HFFc6 (cell line): Measurements from ENCODE around the gene DOCK6. TPM values are rescaled to one million over a fixed set of nuclear protein-coding genes. Genes with fewer than 3 reads are reported as not detected.
"Not testable (repeated sequence)": the region's sequence is repeated elsewhere in the genome, so short reads cannot be mapped to it uniquely, and the experiment has no call there.

Experiments
- DNase-seq: peaks from one replicate; pipeline ENCODE4 v3.0.0-alpha.2; 2018
- H3K27ac Mint-ChIP-seq: 2 replicates; pipeline ENCODE4 v1.8.0; 2020; ENCODE audit warnings: mild to moderate bottlenecking, mixed read lengths
- H3K27me3 Mint-ChIP-seq: 2 replicates; pipeline ENCODE4 v1.8.0; 2021; ENCODE audit warnings: mild to moderate bottlenecking, moderate library complexity, mixed read lengths; ENCODE audit not compliant: insufficient read depth
- H3K36me3 Mint-ChIP-seq: 2 replicates; pipeline ENCODE4 v1.8.0; 2021; ENCODE audit warnings: low read depth, mixed read lengths
- H3K4me1 Mint-ChIP-seq: 2 replicates; pipeline ENCODE4 v1.8.0; 2020; ENCODE audit warnings: low read depth, mixed read lengths
- H3K4me3 Mint-ChIP-seq: 2 replicates; pipeline ENCODE4 v1.8.0; 2020; ENCODE audit warnings: mild to moderate bottlenecking, moderate library complexity, mixed read lengths
- H3K9me3 Mint-ChIP-seq: 2 replicates; pipeline ENCODE4 v1.8.0; 2020; ENCODE audit warnings: mild to moderate bottlenecking, mixed read lengths
- CTCF ChIP-seq: fragments of 200-600 bp; sonication (generic); IDR thresholded peaks from 2 replicates; pipeline ENCODE4 v1.5.0; 2021; ENCODE audit warnings: antibody characterized with exemption, mild to moderate bottlenecking
- total RNA-seq, 6 experiments: library from RNA; stranded (reverse); fragmentation: NEBNext Ultra II Directional; extraction: Animal tissue kit (Norgen Biotek cat#: 25700); gene quantifications; 2 replicates in 1 of 6; 3 replicates in 5 of 6; pipeline ENCODE4 v1.2.3, GENCODE V29; 2021

The DOCK6 gene
- total RNA-seq, 6 experiments from 2014 or later = 20.7 to 32.2 (median 22.9) TPM

- peaks cover 52% of the 10 kb centered on the region for H3K36me3 Mint-ChIP-seq
- H3K27ac Mint-ChIP-seq = peak overlapping the region; percentile 93
- H3K9me3 Mint-ChIP-seq = peaks cover 4% of the 10 kb centered on the region; the same call in 1 of the 2 replicates
- peak overlapping the region; percentile 83 for H3K4me3 Mint-ChIP-seq
- peaks cover 8% of the 10 kb centered on the region for H3K27me3 Mint-ChIP-seq
- H3K4me1 Mint-ChIP-seq = peaks cover 58% of the 10 kb centered on the region
- TF ChIP-seq CTCF = no peak
- DNase-seq = peak; percentile 99
These were observed 95.8 kb downstream of the DOCK6 start for GRCh38 chr19:11166281-11167142.

GRCh38 chr19:11165486-11166030, 96.8 kb downstream of the DOCK6 start:
- H3K4me3 Mint-ChIP-seq = peak overlapping the region; percentile 83
- peaks cover 58% of the 10 kb centered on the region for H3K4me1 Mint-ChIP-seq
- H3K27ac Mint-ChIP-seq = peak overlapping the region; percentile 93
- no peak for TF ChIP-seq CTCF
- H3K9me3 Mint-ChIP-seq = peaks cover 4% of the 10 kb centered on the region; the same call in 1 of the 2 replicates
- peaks cover 8% of the 10 kb centered on the region for H3K27me3 Mint-ChIP-seq
- H3K36me3 Mint-ChIP-seq = peaks cover 52% of the 10 kb centered on the region
- DNase-seq = peak; percentile 41

- peaks cover 8% of the 10 kb centered on the region for H3K27me3 Mint-ChIP-seq
- H3K27ac Mint-ChIP-seq = peak overlapping the region; percentile 93
- no peak for DNase-seq
- no peak for TF ChIP-seq CTCF
- peaks cover 50% of the 10 kb centered on the region for H3K36me3 Mint-ChIP-seq
- H3K4me3 Mint-ChIP-seq = peak overlapping the region; percentile 83
- peaks cover 7% of the 10 kb centered on the region; the same call in 1 of the 2 replicates for H3K9me3 Mint-ChIP-seq
- peaks cover 58% of the 10 kb centered on the region for H3K4me1 Mint-ChIP-seq
These were observed 97.4 kb downstream of the DOCK6 start for GRCh38 chr19:11164879-11165406.

- Mint-ChIP-seq H3K4me3 (peak overlapping the region; percentile 83; the same call in 1 of the 2 replicates), H3K9me3 (peaks cover 7% of the 10 kb centered on the region; the same call in 1 of the 2 replicates), H3K27me3 (peaks cover 8% of the 10 kb centered on the region), H3K36me3 (peaks cover 54% of the 10 kb centered on the region), H3K4me1 (peaks cover 60% of the 10 kb centered on the region), H3K27ac (peak overlapping the region; percentile 93)
- no peak for TF ChIP-seq CTCF
- DNase-seq = no peak
These were observed 98.0 kb downstream of the DOCK6 start for GRCh38 chr19:11164296-11164695.

- H3K27ac Mint-ChIP-seq, H3K27me3 Mint-ChIP-seq, H3K4me3 Mint-ChIP-seq, DNase-seq, H3K9me3 Mint-ChIP-seq: not testable (repeated sequence)
- H3K4me1 Mint-ChIP-seq = peaks cover 32% of the 10 kb centered on the region
- peaks cover 26% of the 10 kb centered on the region for H3K36me3 Mint-ChIP-seq
These were observed 101.9 kb downstream of the DOCK6 start for GRCh38 chr19:11160440-11160768.
